Body of pancreas (tissue), 4 donors: ENCODE measurements around the gene DOK1. TPM values are rescaled to one million over a fixed set of nuclear protein-coding genes. Genes with fewer than 3 reads are reported as not detected.

Source experiments
- ATAC-seq: fragments of 150-250 bp; one replicate; pipeline ENCODE4 v1.9.1; 2016
- DNase-seq, 4 donors: peaks; one replicate each; pipeline ENCODE4 v3.0.0-alpha.2; 2019
- H3K27ac ChIP-seq, 4 donors: fragments of 200-600 bp; sonication (generic); 1 replicate in 3 of 4; 2 replicates in 1 of 4; pipeline versions ENCODE4 v1.5.1 to v1.6.1; 2016 to 2019; ENCODE audit warnings: mild to moderate bottlenecking in 1 of 4, mixed read lengths in 1 of 4, moderate library complexity in 1 of 4
- H3K27me3 ChIP-seq, 2 donors: fragments of 200-600 bp; sonication (generic); one replicate each; pipeline ENCODE4 v1.6.0; 2016; ENCODE audit warnings: mild to moderate bottlenecking in 1 of 2
- H3K36me3 ChIP-seq, 2 donors: fragments of 200-600 bp; sonication (generic); replicated peaks in 1 of 2; 2 replicates each; pipeline ENCODE4 v1.5.1; 2016; ENCODE audit warnings: low read depth in 2 of 2; ENCODE audit not compliant: insufficient read depth in 1 of 2
- H3K4me1 ChIP-seq: fragments of 200-600 bp; sonication (generic); one replicate; pipeline ENCODE4 v1.6.0; 2016
- H3K4me3 ChIP-seq, 2 donors: fragments of 200-600 bp; sonication (generic); 1 replicate in 1 of 2; 2 replicates in 1 of 2; pipeline ENCODE4 v1.5.1; 2016 to 2019
- H3K9me3 ChIP-seq, 3 donors: fragments of 200-600 bp; sonication (generic); 1 replicate in 2 of 3; 2 replicates in 1 of 3; pipeline ENCODE4 v1.5.1; 2016
- CTCF ChIP-seq, 7 experiments: fragments of 450-650 bp in 4 of 7; fragments of 200-600 bp in 3 of 7; sonication (generic) in 3 of 7; IDR thresholded peaks; one replicate each; pipeline ENCODE4 v1.5.1; 2016 to 2019; ENCODE audit warnings: antibody characterized with exemption in 7 of 7
- POLR2A ChIP-seq, 3 donors: fragments of 450-650 bp; IDR thresholded peaks; one replicate each; pipeline ENCODE4 v1.6.1; 2016; ENCODE audit warnings: antibody characterized with exemption in 3 of 3, mild to moderate bottlenecking in 2 of 3
- WGBS, 2 donors: methylation state at CpG; one replicate each; pipeline ENCODE4 v1.1.5; 2017; 5-methylcytosine and 5-hydroxymethylcytosine counted together
- intact Hi-C: fragments of 100-400 bp; cut with DNase I; formaldehyde crosslinking; loops from one replicate; pipeline ENCODE4 v1.15.1; 2023
- total RNA-seq, 2 donors: library from RNA; depleted of rRNA; stranded (reverse); fragments of >200 nt; gene quantifications; one replicate each; pipeline ENCODE4 v1.1.0, GENCODE V29; 2016

DOK1 gene
- total RNA-seq, 2 donors from 2014 or later: 9.2 to 15.3 TPM

GRCh38 chr2:74551942-74552913, 2.3 kb upstream of the DOK1 start:
- intact Hi-C loops: no loop called here
- no peak overlapping the region for H3K4me3 ChIP-seq

GRCh38 chr2:74552914-74553811, 1.4 kb upstream of the DOK1 start:
- WGBS, 2 donors: 60 to 66% methylated on average over 19 to 27 of the region's 27 CpGs
- Histone ChIP-seq H3K27ac (peak overlapping the region in 1 of 4 donors; percentile 85), H3K36me3 (no peaks in the 10 kb centered on the region), H3K4me1 (peaks cover 31% of the 10 kb centered on the region), H3K4me3 (no peak overlapping the region), H3K27me3 (no peaks in the 10 kb centered on the region), H3K9me3 (no peaks in the 10 kb centered on the region)
- intact Hi-C loops: no loop called here
- DNase-seq: no peak
- no peak for ATAC-seq
- TF ChIP-seq CTCF (IDR thresholded peaks at IDR 0.05): no peak
- TF ChIP-seq POLR2A (IDR thresholded peaks at IDR 0.05): no peak

More at GRCh38 chr2:74551942-74552913, 2.3 kb upstream of the DOK1 start:
- no peak for ATAC-seq
- TF ChIP-seq CTCF (IDR thresholded peaks at IDR 0.05) (no peak), POLR2A (IDR thresholded peaks at IDR 0.05) (no peak)
- Histone ChIP-seq H3K9me3 (no peaks in the 10 kb centered on the region), H3K4me1 (peaks cover 33% of the 10 kb centered on the region), H3K36me3 (no peaks in the 10 kb centered on the region), H3K27me3 (no peaks in the 10 kb centered on the region), H3K27ac (no peak overlapping the region)
- no peak for DNase-seq
- 77 to 84% methylated on average over 9 to 21 of the region's 21 CpGs for WGBS, 2 donors

GRCh38 chr2:74554820-74555531, 456 bp downstream of the DOK1 start:
- peak overlapping the region; percentile 43 to 85 (median 74) for H3K27ac ChIP-seq
- no peaks in the 10 kb centered on the region for H3K27me3 ChIP-seq
- DNase-seq (peak; percentile 46 to 55 (median 51)), ATAC-seq (peak; percentile 65)
- 0 to 2% methylated on average over 21 to 57 of the region's 58 CpGs for WGBS, 2 donors
- no peaks in the 10 kb centered on the region for H3K9me3 ChIP-seq
- TF ChIP-seq POLR2A (IDR thresholded peaks at IDR 0.05) (peak in 2 of 3 donors; percentile 32 to 44), CTCF (IDR thresholded peaks at IDR 0.05) (peak in 2 of 7 experiments; percentile 20 to 24)
- H3K36me3 ChIP-seq: no peaks in the 10 kb centered on the region
- H3K4me3 ChIP-seq: peak overlapping the region; percentile 43 to 64
- H3K4me1 ChIP-seq: peaks cover 16% of the 10 kb centered on the region
- intact Hi-C loops: no loop called here

GRCh38 chr2:74555610-74556103, 1.1 kb downstream of the DOK1 start:
- Histone ChIP-seq H3K9me3 (no peaks in the 10 kb centered on the region), H3K4me1 (peaks cover 16% of the 10 kb centered on the region), H3K36me3 (no peaks in the 10 kb centered on the region), H3K27me3 (no peaks in the 10 kb centered on the region), H3K27ac (peak overlapping the region in 2 of 4 donors; percentile 79 to 85), H3K4me3 (peak overlapping the region in 1 of 2 donors; percentile 64)
- ATAC-seq (no peak), DNase-seq (peak in 1 of 4 donors; percentile 46)
- intact Hi-C loops: no loop called here
- WGBS, 2 donors: 79 to 84% methylated on average over 15 to 17 of the region's 17 CpGs
- TF ChIP-seq POLR2A (IDR thresholded peaks at IDR 0.05): no peak
- no peak for TF ChIP-seq CTCF (IDR thresholded peaks at IDR 0.05)
